ENCODE measurements around the gene DUSP19. TPM values are rescaled to one million over a fixed set of nuclear protein-coding genes. Genes with fewer than 3 reads are reported as not detected.
A peak's percentile ranks its signal among the peaks of the same experiment; 100 is the strongest.

Gene DUSP19
- total RNA-seq, 1 experiment from 2014 or later: 2.9 TPM

- Histone ChIP-seq H3K4me2 (ENCODE audit: low read length) (no peak overlapping the region), H3K9ac (ENCODE audit: low read length) (no peak overlapping the region), H3K27ac (ENCODE audit: low read depth, low read length) (no peak overlapping the region), H3K36me3 (ENCODE audit: control insufficient read depth in 1 of 2, insufficient read depth in 2 of 2, low read length in 2 of 2) (no peaks in the 10 kb centered on the region), H3K4me3 (replicated peaks in 1 of 2; ENCODE audit: low read depth in 1 of 2, low read length in 2 of 2) (no peak overlapping the region), H2AFZ (ENCODE audit: low read depth, low read length, poor library complexity, severe bottlenecking) (no peak overlapping the region), H3K79me2 (ENCODE audit: insufficient read depth, low read length) (no peaks in the 10 kb centered on the region), H3K4me1 (ENCODE audit: control insufficient read depth in 1 of 2, insufficient read depth in 2 of 2, low read length in 2 of 2) (no peaks in the 10 kb centered on the region), H4K20me1 (ENCODE audit: insufficient read depth) (no peaks in the 10 kb centered on the region), H3K27me3 (ENCODE audit: insufficient read depth, low read length) (no peaks in the 10 kb centered on the region), H3K9me3 (ENCODE audit: control insufficient read depth in 1 of 2, insufficient read depth in 1 of 2, low read depth in 1 of 2, low read length in 2 of 2) (no peaks in the 10 kb centered on the region), H3K9me2 (ENCODE audit: insufficient read depth) (no peaks in the 10 kb centered on the region)
- ChIA-PET RAD21 (ENCODE audit: low non-redundant PET in 1 of 2, low total read pairs in 2 of 2, uncharacterized antibody in 2 of 2, unreplicated experiment in 2 of 2) (no interaction called here), CTCF (no interaction called here), POLR2A (no interaction called here)
- TF ChIP-seq JUND (IDR thresholded peaks at IDR 0.05) (no peak), CBX3 (IDR thresholded peaks at IDR 0.05; ENCODE audit: low read depth) (no peak), ATF3 (IDR thresholded peaks at IDR 0.05) (no peak), RAD21 (IDR thresholded peaks at IDR 0.05; ENCODE audit: low read depth) (no peak)
- no peak for ATAC-seq
- intact Hi-C loops (cut with micrococcal nuclease): loop anchor here (10.0 kb wide), 1 partner anchor 327 kb away; no protein-coding TSS in a partner anchor
- BruUV-seq (replicated peaks): no TSS peak
- no peak for DNase-seq (ENCODE audit: low read depth, low spot score)
Observed at GRCh38 chr2:183091954-183092345, 13.4 kb downstream of the DUSP19 start.

GRCh38 chr2:183093857-183094657 is 15.5 kb downstream of the DUSP19 start:
- ATAC-seq (0 out of 2 replicates have a peak, but pooled peaks have one; percentile 53), DNase-seq (ENCODE audit: low read depth, low spot score) (no peak)
- H3K36me3 ChIP-seq (ENCODE audit: control insufficient read depth in 1 of 2, insufficient read depth in 2 of 2, low read length in 2 of 2): no peaks in the 10 kb centered on the region
- H3K79me2 ChIP-seq (ENCODE audit: insufficient read depth, low read length): no peaks in the 10 kb centered on the region
- H3K9me2 ChIP-seq (ENCODE audit: insufficient read depth): no peaks in the 10 kb centered on the region
- H3K4me2 ChIP-seq (ENCODE audit: low read length): no peak overlapping the region
- ChIA-PET POLR2A (no interaction called here), RAD21 (ENCODE audit: low non-redundant PET in 1 of 2, low total read pairs in 2 of 2, uncharacterized antibody in 2 of 2, unreplicated experiment in 2 of 2) (no interaction called here), CTCF (interaction anchor here (1.0 to 1.3 kb wide), 2 partner anchors 326 to 427 kb away, joined by 3 to 4 read pairs; no protein-coding TSS in a partner anchor)
- H3K27ac ChIP-seq (ENCODE audit: low read depth, low read length): no peak overlapping the region
- no peak overlapping the region for H3K4me3 ChIP-seq (replicated peaks in 1 of 2; ENCODE audit: low read depth in 1 of 2, low read length in 2 of 2)
- H3K9me3 ChIP-seq (ENCODE audit: control insufficient read depth in 1 of 2, insufficient read depth in 1 of 2, low read depth in 1 of 2, low read length in 2 of 2): no peaks in the 10 kb centered on the region
- no peak overlapping the region for H3K9ac ChIP-seq (ENCODE audit: low read length)
- no peaks in the 10 kb centered on the region for H4K20me1 ChIP-seq (ENCODE audit: insufficient read depth)
- H3K4me1 ChIP-seq (ENCODE audit: control insufficient read depth in 1 of 2, insufficient read depth in 2 of 2, low read length in 2 of 2): no peaks in the 10 kb centered on the region
- intact Hi-C loops (cut with micrococcal nuclease): loop anchor here (10.0 kb wide), 1 partner anchor 329 kb away; no protein-coding TSS in a partner anchor
- no peaks in the 10 kb centered on the region for H3K27me3 ChIP-seq (ENCODE audit: insufficient read depth, low read length)
- no peak overlapping the region for H2AFZ ChIP-seq (ENCODE audit: low read depth, low read length, poor library complexity, severe bottlenecking)
- no TSS peak for BruUV-seq (replicated peaks)
- peak; percentile 47 for TF ChIP-seq RAD21 (IDR thresholded peaks at IDR 0.05; ENCODE audit: low read depth)
- TF ChIP-seq POLR2AphosphoS5 (IDR thresholded peaks at IDR 0.05; ENCODE audit: low read depth, low read length): no peak
- no peak for TF ChIP-seq ATF3 (IDR thresholded peaks at IDR 0.05)
- TF ChIP-seq EZH2 (IDR thresholded peaks at IDR 0.05): no peak
- TF ChIP-seq YY1 (IDR thresholded peaks at IDR 0.05; ENCODE audit: extremely low read depth, insufficient replicate concordance, low read depth, low read length): no peak
- no peak for TF ChIP-seq CBX3 (IDR thresholded peaks at IDR 0.05; ENCODE audit: low read depth)
- TF ChIP-seq EZH2phosphoT487 (IDR thresholded peaks at IDR 0.05; ENCODE audit: borderline replicate concordance): no peak
- TF ChIP-seq REST (IDR thresholded peaks at IDR 0.05; ENCODE audit: low read depth): no peak
- TF ChIP-seq FOSL1 (IDR thresholded peaks at IDR 0.05; ENCODE audit: low read depth): no peak
- no peak for TF ChIP-seq SIN3A (IDR thresholded peaks at IDR 0.05; ENCODE audit: low read depth)
- TF ChIP-seq TCF7L2 (IDR thresholded peaks at IDR 0.05; ENCODE audit: borderline replicate concordance, extremely low read depth, insufficient read depth, insufficient read length): no peak
- TF ChIP-seq ELF1 (IDR thresholded peaks at IDR 0.05; ENCODE audit: borderline replicate concordance, low read depth): no peak
- TF ChIP-seq SP1 (IDR thresholded peaks at IDR 0.05; ENCODE audit: low read depth): no peak
- TF ChIP-seq JUND (IDR thresholded peaks at IDR 0.05): no peak

Measured in HCT116 (cell line).